Measurements from ENCODE around the gene PARD3B.

Gene PARD3B

GRCh38 chr2:205481861-205482260 is 936.6 kb downstream of the PARD3B start:
- Histone ChIP-seq H3F3A (ENCODE audit: control insufficient read depth, insufficient read depth) (no peaks in the 10 kb centered on the region), H4K20me1 (ENCODE audit: control insufficient read depth, insufficient read depth, low read depth, low read length) (no peaks in the 10 kb centered on the region), H3K27ac (ENCODE audit: low read depth, low read length) (no peak overlapping the region), H3K36me3 (ENCODE audit: control insufficient read depth, low read length) (no peaks in the 10 kb centered on the region), H3K9me2 (replicated peaks; ENCODE audit: control insufficient read depth, low read length) (no peaks in the 10 kb centered on the region; the same call in 1 of the 2 replicates), H3K79me2 (ENCODE audit: control insufficient read depth, low read length) (no peaks in the 10 kb centered on the region), H3K27me3 (ENCODE audit: control insufficient read depth, low read length) (no peaks in the 10 kb centered on the region), H3K4me3 (ENCODE audit: low read length) (no peak overlapping the region), H3K4me1 (ENCODE audit: control insufficient read depth, low read length) (no peaks in the 10 kb centered on the region), H3K9me3 (ENCODE audit: control insufficient read depth, insufficient read depth, low read length) (no peaks in the 10 kb centered on the region), H3K4me2 (ENCODE audit: low read length) (no peak overlapping the region)
- no peak for TF ChIP-seq EZH2phosphoT487 (IDR thresholded peaks at IDR 0.05; ENCODE audit: borderline replicate concordance, low read length)
- no peak for TF ChIP-seq CTCF (IDR thresholded peaks at IDR 0.05; ENCODE audit: low read depth, low read length, poor library complexity, severe bottlenecking)

DNA sequence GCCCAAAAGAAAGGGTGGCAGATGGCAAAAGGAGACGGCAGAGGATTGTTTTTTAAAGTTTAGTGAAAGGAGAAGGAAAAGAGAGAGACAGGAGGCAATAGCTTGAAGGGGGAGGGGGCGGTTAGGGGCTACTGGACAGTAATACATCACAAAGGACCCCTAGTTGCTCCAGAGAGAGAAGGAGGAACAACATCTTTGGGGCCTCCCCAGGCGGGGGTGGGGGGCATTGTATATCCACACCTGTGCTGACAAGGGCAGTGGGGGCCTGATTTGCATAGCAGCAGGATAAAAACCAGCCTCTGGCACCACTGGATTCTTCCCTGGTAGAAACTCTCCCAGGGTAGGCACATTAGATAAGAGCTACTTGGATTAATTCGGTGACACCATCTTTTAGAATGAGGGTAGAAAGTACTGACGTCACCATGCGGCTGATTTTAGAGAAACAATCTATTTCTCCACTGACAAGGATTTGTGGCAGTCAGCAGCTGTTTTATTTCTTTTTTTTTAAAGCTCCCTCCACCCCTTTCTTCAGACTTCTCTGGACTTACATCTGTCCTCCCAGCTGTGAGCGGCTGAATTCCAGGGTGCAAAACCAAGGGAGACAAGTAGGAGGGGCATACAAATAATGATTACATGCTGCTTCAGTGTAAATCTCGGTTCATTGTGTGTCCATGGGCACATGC is 937.3 kb downstream of the PARD3B start:
- no peaks in the 10 kb centered on the region for H4K20me1 ChIP-seq (ENCODE audit: control insufficient read depth, insufficient read depth, low read depth, low read length)
- H3K4me3 ChIP-seq (ENCODE audit: low read length): no peak overlapping the region
- H3K27ac ChIP-seq (ENCODE audit: low read depth, low read length): no peak overlapping the region

DNA sequence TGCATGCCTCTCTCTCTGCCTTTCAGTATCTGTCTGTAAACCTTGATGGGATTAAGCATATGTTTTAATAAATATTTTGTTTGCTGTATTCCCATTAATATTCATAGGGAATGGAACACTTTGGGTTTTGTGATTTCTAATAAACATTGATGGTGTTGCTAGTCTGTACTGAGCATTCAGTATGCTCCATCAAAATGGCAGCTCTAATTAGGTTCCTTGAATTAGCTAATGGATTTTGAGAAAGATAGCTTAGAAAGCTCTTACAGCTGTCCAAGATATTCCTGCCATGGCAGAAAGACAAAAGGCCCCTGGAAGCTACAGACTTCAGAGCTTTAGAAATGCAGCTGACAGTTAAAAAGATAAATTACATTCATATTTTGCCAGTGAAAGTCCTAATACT is 937.8 kb downstream of the PARD3B start:
- Histone ChIP-seq H3K4me1 (ENCODE audit: control insufficient read depth, low read length) (no peaks in the 10 kb centered on the region), H4K20me1 (ENCODE audit: control insufficient read depth, insufficient read depth, low read depth, low read length) (no peaks in the 10 kb centered on the region), H3K9me2 (replicated peaks; ENCODE audit: control insufficient read depth, low read length) (no peaks in the 10 kb centered on the region; the same call in 1 of the 2 replicates), H3K27ac (ENCODE audit: low read depth, low read length) (no peak overlapping the region), H3F3A (ENCODE audit: control insufficient read depth, insufficient read depth) (no peaks in the 10 kb centered on the region), H3K4me2 (ENCODE audit: low read length) (no peak overlapping the region), H3K27me3 (ENCODE audit: control insufficient read depth, low read length) (no peaks in the 10 kb centered on the region), H3K36me3 (ENCODE audit: control insufficient read depth, low read length) (no peaks in the 10 kb centered on the region), H3K4me3 (ENCODE audit: low read length) (no peak overlapping the region), H3K9me3 (ENCODE audit: control insufficient read depth, insufficient read depth, low read length) (no peaks in the 10 kb centered on the region), H3K79me2 (ENCODE audit: control insufficient read depth, low read length) (no peaks in the 10 kb centered on the region)
- TF ChIP-seq EZH2phosphoT487 (IDR thresholded peaks at IDR 0.05; ENCODE audit: borderline replicate concordance, low read length): no peak
- no peak for TF ChIP-seq CTCF (IDR thresholded peaks at IDR 0.05; ENCODE audit: low read depth, low read length, poor library complexity, severe bottlenecking)

More for the DNA sequence above, 937.3 kb downstream of the PARD3B start:
- Histone ChIP-seq H3K79me2 (ENCODE audit: control insufficient read depth, low read length) (no peaks in the 10 kb centered on the region), H3K9me2 (replicated peaks; ENCODE audit: control insufficient read depth, low read length) (no peaks in the 10 kb centered on the region; the same call in 1 of the 2 replicates), H3K36me3 (ENCODE audit: control insufficient read depth, low read length) (no peaks in the 10 kb centered on the region), H3K27me3 (ENCODE audit: control insufficient read depth, low read length) (no peaks in the 10 kb centered on the region), H3F3A (ENCODE audit: control insufficient read depth, insufficient read depth) (no peaks in the 10 kb centered on the region), H3K4me1 (ENCODE audit: control insufficient read depth, low read length) (no peaks in the 10 kb centered on the region), H3K9me3 (ENCODE audit: control insufficient read depth, insufficient read depth, low read length) (no peaks in the 10 kb centered on the region), H3K4me2 (ENCODE audit: low read length) (no peak overlapping the region)
- TF ChIP-seq CTCF (IDR thresholded peaks at IDR 0.05; ENCODE audit: low read depth, low read length, poor library complexity, severe bottlenecking) (no peak), EZH2phosphoT487 (IDR thresholded peaks at IDR 0.05; ENCODE audit: borderline replicate concordance, low read length) (no peak)
